ENCODE measurements around the gene PDLIM1. TPM values are rescaled to one million over a fixed set of nuclear protein-coding genes. Genes with fewer than 3 reads are reported as not detected.

PDLIM1 gene
- total and polyA plus RNA-seq, 8 donors, result 44.1 to 120 (median 55.9) TPM

DNA sequence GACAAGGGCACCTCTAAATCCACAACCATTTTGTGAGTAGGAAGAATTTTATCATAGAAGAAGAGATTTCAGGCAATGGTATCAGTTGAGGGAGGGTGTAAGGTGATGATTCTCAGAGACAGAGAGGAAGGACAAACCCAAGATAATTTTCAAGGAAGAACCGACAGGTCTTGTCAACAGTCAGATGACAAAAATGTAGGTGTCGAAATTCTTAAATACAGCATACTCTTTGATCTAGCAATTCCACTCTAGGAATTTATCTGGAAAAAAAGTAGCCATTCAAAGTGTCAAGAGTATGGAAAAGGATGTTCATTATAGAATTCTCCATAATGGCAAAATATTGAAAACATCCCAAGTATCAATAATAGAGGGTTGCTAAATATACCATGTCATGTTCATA, 14.2 kb upstream of the PDLIM1 start:
- no peaks in the 10 kb centered on the region for H3K27me3 ChIP-seq
- no peak for FAIRE-seq
- ATAC-seq, result no peak
- no peaks in the 10 kb centered on the region for H3K36me3 ChIP-seq
- H3K9me3 ChIP-seq, result no peaks in the 10 kb centered on the region
- peaks cover 0 to 23% (median 13%) of the 10 kb centered on the region in 3 donors for H3K4me1 ChIP-seq
- intact Hi-C loops (cut with DNase I), result no loop called here
- DNase-seq, result no peak
- TF ChIP-seq, protein P1, sequence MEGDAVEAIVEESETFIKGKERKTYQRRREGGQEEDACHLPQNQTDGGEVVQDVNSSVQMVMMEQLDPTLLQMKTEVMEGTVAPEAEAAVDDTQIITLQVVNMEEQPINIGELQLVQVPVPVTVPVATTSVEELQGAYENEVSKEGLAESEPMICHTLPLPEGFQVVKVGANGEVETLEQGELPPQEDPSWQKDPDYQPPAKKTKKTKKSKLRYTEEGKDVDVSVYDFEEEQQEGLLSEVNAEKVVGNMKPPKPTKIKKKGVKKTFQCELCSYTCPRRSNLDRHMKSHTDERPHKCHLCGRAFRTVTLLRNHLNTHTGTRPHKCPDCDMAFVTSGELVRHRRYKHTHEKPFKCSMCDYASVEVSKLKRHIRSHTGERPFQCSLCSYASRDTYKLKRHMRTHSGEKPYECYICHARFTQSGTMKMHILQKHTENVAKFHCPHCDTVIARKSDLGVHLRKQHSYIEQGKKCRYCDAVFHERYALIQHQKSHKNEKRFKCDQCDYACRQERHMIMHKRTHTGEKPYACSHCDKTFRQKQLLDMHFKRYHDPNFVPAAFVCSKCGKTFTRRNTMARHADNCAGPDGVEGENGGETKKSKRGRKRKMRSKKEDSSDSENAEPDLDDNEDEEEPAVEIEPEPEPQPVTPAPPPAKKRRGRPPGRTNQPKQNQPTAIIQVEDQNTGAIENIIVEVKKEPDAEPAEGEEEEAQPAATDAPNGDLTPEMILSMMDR (IDR thresholded peaks at IDR 0.05), result no peak
- WGBS, 2 donors, result 77 to 89% methylated on average over 2 of the region's 2 CpGs
- no peak overlapping the region for H3K4me3 ChIP-seq
- H3K27ac ChIP-seq, result no peak overlapping the region

DNA sequence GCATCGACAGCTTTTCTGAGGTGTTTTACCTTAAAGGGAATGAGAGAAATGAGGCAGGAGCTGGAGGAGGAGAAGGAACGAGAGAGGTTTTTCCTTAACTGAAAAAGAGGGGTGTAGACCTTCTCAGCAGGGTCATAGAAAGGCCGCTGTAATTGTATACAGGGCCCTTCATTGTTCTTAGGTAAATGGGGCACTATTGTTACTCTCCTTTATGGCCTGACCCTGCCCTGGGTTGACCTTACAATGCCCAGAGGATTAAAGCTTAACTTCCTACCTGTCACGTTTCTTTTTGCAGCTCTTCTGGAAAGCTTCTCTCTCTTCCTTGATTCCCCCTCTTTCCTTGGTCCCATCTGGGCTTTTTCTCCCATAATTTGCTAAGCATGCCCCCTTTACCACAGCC, 13.7 kb upstream of the PDLIM1 start:
- Histone ChIP-seq H3K36me3 (no peaks in the 10 kb centered on the region), H3K4me1 (peaks cover 0 to 18% (median 13%) of the 10 kb centered on the region in 3 donors), H3K4me3 (no peak overlapping the region), H3K27ac (no peak overlapping the region), H3K9me3 (no peaks in the 10 kb centered on the region), H3K27me3 (no peaks in the 10 kb centered on the region)
- TF ChIP-seq, protein P1 (IDR thresholded peaks at IDR 0.05), result no peak
- intact Hi-C loops (cut with DNase I), result no loop called here
- no peak for ATAC-seq
- no peak for DNase-seq
- FAIRE-seq, result no peak
- 84 to 86% methylated on average over 4 of the region's 4 CpGs for WGBS, 2 donors

DNA sequence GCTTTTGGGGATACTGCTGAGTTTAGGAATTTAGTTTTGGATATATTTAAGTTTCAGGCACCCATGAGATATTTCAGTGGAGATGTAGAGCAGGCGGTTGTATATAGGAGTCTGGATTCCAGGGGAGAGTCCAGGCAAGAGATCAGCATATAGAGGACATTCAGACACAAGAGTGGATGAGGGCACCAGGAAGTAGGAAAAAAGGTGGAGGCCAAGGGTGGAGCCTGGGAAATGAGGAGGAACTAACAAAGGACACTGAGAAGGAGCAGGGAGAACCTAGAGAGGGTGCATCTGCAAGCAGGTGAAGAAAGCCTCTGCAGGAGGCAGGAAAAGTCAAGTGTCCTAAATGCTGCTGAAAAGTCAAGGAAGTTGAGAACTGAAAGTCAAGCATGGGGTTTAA, 13.1 kb upstream of the PDLIM1 start:
- Histone ChIP-seq H3K36me3 (no peaks in the 10 kb centered on the region), H3K27me3 (no peaks in the 10 kb centered on the region), H3K27ac (no peak overlapping the region), H3K4me1 (peaks cover 0 to 13% (median 8%) of the 10 kb centered on the region in 3 donors), H3K4me3 (no peak overlapping the region), H3K9me3 (no peaks in the 10 kb centered on the region)
- no peak for ATAC-seq
- 93 to 100% methylated on average over 1 of the region's 1 CpG for WGBS, 2 donors
- DNase-seq, result no peak
- intact Hi-C loops (cut with DNase I), result no loop called here
- TF ChIP-seq, protein P1 (IDR thresholded peaks at IDR 0.05), result no peak
- no peak for FAIRE-seq

DNA sequence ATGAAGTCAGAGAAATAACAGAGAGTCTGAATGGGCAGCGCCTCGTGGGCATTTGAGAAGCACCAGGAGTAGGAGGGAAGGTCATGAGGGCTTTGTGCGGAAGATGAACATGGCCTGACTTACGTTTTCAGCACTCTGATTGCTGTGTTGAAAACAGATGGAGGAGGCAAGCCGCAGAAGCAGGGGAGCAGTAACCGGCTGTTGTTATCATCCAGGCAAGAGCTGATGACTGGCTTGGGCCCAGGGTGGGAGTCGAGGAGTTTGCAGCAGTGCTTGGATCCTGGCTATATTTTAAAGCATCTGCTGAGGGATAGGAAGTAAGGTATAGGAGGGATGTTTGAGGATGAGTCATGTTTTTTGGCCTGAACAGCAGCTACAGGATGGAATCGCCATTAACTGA, 12.7 kb upstream of the PDLIM1 start:
- no peaks in the 10 kb centered on the region for H3K27me3 ChIP-seq
- no peaks in the 10 kb centered on the region for H3K36me3 ChIP-seq
- FAIRE-seq (no peak), DNase-seq (no peak), ATAC-seq (no peak)
- no peak overlapping the region for H3K4me3 ChIP-seq
- H3K4me1 ChIP-seq, result peaks cover 0 to 13% (median 8%) of the 10 kb centered on the region in 3 donors
- intact Hi-C loops (cut with DNase I), result no loop called here
- TF ChIP-seq, protein P1 (IDR thresholded peaks at IDR 0.05), result no peak
- H3K27ac ChIP-seq, result no peak overlapping the region
- WGBS, 2 donors, result 88 to 91% methylated on average over 8 of the region's 8 CpGs
- no peaks in the 10 kb centered on the region for H3K9me3 ChIP-seq

DNA sequence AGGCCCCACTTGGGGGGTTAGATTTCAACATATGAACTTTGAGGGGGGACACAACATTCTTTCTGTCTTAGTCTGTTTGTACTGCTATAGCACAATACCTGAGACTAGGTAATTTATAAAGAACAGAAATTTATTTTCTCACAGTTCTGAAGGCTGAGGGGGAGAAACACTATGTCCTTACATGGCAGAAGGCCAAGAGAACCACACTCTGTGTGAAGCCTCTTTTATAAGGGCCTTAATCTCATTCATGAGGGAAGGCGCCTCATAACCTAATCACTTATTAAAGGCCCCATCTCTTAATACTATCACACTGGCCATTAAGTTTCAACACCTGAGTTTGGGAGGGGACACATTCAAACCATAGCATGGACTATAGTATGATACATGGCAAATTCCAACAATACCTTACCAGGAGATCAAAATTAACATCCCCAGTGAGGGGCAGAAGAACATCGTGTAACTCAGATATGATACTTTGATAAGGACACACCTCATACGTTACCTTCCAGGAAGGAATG, 9.3 kb upstream of the PDLIM1 start:
- no peaks in the 10 kb centered on the region for H3K9me3 ChIP-seq
- DNase-seq (no peak), ATAC-seq (no peak), FAIRE-seq (no peak)
- H3K4me1 ChIP-seq, result peaks cover 0 to under 1% (median 0%) of the 10 kb centered on the region in 3 donors
- no peak overlapping the region for H3K4me3 ChIP-seq
- TF ChIP-seq, protein P1 (IDR thresholded peaks at IDR 0.05), result no peak
- H3K27me3 ChIP-seq, result no peaks in the 10 kb centered on the region
- WGBS, 2 donors, result 73 to 76% methylated on average over 3 of the region's 3 CpGs
- no peak overlapping the region for H3K27ac ChIP-seq
- H3K36me3 ChIP-seq, result no peaks in the 10 kb centered on the region
- intact Hi-C loops (cut with DNase I), result no loop called here

Measured in pancreas (tissue), 10 donors.